HG03045 (cell line): ENCODE measurements around the gene LEAP2.
A peak's percentile ranks its signal among the peaks of the same experiment; 100 is the strongest.
"Not testable (repeated sequence)": the region's sequence is repeated elsewhere in the genome, so short reads cannot be mapped to it uniquely, and the experiment has no call there.

ENCODE experiments used
- ATAC-seq: cut with Tn5 transposase; IDR thresholded peaks from one replicate; pipeline ENCODE4 v1.9.1; 2021; ENCODE audit warnings: mild to moderate bottlenecking, moderate library complexity; ENCODE audit not compliant: unreplicated experiment

LEAP2 gene

DNA sequence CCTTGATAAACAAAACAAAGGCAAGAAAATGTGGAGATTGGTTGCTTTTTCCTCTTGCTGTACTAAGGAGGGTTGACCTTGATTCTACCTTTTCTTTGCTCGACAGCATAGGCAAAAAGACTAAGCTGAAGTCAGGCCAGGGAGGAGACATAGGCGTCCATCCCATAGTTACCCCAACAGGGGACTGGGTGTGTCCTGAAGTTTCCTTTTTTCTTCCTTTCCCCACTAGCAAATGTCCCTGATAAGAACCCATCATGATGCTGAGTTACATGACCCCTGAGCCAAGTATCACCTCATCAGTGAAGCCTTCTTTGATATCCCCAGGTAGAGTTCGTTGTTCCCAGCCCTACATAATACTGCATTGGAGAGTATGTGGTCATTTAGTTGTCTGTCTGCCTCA, 33.2 kb upstream of the LEAP2 start:
- ATAC-seq, result no peak

DNA sequence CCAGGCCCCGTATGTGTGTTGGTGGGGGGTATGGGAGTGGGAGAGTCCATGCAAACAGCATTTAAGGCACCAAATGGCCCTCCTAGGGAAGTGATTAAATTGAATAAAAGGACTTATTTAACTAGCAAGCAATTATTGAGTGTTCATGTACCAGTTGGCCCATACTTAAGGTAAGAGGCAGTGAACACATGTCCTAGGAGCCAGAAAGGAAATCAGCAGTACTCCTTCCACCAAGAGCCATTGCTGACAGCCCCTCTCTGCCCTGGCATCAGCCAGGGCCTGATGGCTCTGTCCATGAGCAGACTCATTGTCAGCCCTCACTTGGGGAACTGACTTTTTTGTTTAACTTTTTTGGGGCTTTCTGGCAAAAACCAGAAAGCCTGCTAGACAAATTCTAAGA, 32.6 kb upstream of the LEAP2 start:
- ATAC-seq, result no peak

DNA sequence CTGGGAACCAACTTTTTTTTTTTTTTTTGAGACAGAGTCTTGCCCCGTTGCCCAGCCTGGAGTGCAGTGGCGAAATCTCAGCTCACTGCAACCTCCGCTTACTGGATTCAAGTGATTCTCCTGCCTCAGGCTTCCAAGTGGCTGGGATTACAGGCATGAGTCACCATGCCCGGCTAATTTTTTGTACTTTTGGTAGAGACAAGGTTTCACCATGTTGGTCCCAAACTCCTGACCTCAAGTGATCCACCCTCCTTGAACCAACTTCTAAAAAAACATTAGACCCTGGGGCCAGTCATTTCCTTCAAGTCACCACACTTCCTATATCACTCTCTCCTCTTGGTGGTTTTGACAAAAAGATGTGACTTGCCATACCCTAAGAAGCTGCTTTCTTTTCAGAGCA, 32.2 kb upstream of the LEAP2 start:
- no peak for ATAC-seq

DNA sequence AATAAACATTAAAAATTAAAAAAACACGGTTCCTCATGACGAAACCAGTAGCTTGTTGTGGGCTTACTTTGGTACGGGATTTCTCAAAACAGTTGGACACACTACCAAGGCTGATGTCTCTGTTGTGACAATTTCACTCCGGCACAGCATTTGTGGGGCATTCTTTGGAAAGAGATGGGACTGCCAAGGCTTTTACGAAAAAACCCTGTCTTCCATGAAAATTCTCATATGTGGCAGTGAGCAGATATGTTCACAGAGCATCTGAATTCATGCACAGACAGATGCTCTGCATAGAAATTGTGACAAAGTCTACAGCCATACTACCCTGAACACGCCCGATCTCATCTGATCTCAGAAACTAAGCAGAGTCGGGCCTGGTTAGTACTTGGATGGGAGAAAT, 25.2 kb upstream of the LEAP2 start:
- ATAC-seq, result no peak

DNA sequence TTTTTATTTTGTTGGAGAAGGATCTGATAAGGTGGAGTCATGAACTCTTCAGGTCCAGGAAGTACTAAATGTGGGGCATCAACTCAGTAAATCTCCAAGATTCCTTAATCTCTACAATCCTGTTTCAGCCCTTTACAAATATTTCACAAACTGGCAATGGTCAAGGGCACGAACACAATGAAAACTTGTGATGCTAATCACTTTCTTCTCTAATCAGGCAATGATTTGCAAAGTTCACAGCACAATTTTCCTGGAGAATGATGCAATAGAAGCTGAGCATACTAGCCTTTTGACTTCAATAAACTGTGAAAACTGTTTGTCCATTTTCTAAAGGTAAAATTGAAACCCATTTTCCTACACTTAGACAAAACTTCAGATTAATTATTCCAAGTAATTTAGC, 24.1 kb upstream of the LEAP2 start:
- no peak for ATAC-seq

DNA sequence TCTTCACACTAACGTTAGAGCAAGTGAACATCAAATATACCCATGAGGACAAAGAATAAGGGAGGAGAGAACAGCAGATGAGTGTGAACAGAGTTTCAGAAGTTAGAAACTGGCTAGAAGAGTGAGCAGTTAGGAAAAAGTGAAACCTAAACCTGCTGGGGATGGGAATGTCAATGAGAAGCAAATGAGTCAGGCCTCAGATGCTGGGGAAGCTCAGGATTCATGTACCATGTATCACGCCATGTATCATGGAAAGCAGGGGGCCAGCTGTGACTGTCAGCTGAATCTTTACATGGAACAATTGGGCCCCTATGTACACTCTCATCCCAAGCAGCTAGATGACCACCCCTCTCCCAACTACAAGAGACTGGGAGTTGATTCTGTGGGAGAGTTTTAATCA, 23.4 kb upstream of the LEAP2 start:
- ATAC-seq, result no peak

DNA sequence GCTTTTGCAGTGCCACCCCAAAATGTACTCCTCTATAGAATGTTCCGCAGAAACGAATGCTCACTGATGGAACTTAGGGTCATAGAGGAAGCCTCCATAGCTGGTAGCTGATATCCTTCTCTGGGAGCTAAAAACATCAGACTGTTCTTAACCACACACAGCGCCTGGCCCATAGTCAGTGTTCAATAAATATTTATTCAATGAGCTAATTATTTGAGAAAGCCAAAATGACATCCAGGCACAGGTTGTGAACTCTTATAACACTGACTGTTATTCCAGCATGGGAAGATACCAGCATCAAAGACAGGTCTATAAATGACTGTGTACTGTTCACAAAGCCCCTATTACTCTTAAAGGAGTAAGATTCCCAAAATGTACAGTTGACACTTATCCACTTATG, 20.1 kb upstream of the LEAP2 start:
- no peak for ATAC-seq

DNA sequence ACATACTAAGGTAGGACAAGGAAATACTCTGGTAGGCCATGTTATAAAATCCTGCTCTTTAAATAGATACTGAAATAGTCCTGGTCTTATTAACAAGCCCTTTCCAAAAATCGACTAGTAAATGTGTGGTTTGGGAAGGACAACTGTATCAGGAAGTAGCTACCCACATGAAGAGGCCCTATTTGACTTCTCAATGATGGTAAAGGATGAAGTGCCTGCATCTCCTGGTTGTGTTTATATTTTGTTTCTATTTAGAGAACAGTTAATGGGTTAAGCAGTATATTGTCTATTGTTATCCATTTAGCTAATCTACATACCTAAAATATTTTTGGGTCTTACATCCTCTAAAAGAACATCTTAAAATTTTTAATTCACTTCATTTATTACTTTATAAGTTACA, 19.7 kb upstream of the LEAP2 start:
- no peak for ATAC-seq

DNA sequence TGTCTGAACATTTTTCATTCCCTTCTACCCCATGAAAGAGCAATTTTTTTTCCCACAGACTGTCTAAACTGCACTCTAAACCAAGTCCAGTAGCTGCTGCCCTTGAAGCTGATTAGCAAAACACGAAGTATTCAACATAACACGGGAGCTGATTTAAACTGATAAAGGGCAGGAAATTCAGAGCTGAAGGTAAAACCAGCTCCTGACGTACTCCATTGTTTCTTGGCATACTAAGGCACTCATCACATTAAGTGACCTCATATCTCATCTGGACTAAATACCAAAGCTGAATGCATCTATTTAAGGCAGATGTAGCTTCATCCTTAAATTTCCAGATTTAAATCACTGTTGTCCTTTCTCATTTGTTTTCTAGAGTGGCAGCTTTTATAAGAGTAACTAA, 19.2 kb upstream of the LEAP2 start:
- ATAC-seq, result no peak

DNA sequence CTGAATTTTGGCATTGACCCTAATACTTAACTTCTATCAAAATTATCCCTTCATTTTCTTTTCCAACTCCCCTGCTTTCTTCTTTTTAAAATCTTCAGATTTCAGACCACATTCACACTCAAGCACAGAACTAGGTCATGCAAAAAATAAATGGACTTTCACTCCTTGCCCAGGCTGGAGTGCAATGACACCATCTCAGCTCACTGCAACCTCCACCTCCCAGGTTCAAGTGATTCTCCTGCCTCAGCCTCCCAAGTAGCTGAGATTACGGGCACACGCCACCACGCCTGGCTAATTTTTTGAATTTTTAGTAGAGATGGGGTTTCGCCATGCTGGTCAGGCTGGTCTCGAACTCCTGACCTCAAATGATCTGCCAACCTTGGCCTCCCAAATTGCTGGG, 18.5 kb upstream of the LEAP2 start:
- not testable (repeated sequence) for ATAC-seq

DNA sequence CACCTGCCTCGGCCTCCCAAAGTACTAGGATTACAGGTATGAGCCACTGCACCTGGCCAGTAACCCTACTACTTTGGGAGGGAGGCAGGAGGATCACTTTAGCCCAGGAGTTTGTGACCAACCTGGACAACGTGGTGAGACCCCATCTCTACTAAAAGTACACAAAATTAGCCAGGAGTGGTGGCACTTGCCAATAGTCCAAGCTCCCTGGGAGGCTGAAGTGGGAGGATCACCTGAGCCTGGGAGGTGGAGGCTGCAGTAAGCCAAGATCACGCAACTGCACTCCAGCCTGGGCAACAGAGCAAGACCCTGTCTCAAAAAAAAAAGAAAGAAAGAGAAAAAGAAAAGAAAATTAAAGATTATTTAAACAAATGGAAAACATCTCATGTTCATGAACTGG, 17.5 kb upstream of the LEAP2 start:
- no peak for ATAC-seq

DNA sequence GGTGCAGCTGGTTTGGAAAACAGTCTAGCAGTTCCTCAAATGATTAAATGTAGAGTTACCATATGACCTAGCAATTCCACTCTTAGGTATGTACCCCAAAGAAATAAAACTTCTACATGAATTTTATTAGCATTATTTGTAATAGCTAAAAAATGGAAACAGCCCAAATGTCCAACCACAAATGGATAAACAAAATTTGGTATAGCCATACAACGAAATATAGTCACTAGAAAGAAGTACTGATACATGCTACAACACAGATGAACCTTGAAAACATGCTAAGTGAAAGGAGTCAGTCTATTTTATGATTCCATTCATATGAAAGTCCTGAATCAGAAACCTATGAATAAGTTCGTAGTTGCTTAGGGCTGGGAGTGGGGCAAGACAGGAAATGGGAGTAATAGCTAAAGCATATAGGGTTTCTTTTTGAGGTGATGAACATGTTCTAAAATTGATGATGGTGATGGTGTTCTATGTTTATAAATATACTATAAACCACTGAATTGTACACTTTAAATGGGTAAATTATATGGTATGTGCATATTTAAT, 13.5 kb upstream of the LEAP2 start:
- no peak for ATAC-seq

DNA sequence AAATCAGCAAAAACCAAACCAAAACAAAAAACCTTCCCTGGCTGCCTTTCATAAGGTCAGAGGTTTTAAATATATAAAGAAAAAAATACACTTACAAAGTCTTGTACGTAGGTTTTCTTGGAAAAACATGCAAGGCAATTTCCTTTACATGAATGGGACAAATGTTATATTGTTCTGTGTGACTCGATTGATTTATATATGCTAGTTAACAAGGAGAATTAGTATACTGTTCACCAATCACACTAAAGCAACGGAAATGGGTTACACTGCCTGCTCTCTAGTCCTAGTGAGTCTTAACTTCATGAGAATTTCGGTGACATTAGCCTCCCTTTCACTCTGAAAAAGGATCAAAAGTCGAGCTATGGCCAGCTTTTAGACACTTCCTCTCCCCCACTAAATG, 12.7 kb upstream of the LEAP2 start:
- no peak for ATAC-seq

DNA sequence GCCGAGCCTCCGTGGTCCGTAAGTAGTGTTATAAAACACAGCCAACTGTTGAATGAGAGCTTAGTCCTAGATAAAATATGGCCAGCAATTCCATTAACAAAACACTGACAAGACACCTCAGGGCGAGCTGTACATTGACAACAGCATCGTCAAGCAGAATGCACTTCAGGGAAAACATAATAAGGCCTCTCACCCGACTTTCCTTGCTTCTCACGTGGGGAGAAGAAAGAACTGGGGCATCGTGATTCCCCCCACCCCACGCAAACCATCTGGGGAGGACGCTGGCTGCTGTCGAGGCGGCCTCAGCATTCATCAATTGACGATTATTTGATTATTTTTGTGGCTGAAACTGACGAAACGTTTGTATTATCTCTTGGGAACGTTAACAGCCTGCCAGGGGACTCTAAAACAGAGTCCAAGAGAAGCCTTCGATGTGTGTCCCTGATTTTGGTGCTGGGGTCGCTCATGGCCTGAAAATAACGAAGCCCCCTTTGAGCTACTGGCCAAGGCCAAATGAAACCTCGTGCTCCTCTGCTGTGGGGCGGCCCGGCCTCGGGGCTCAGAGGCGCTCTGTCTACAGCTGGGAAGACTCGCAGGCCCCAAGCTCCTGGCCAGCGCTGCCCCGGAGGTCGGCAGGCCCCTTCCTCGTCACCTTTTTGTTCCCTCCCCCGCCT, 7.7 kb upstream of the LEAP2 start:
- peak; percentile 30 for ATAC-seq

DNA sequence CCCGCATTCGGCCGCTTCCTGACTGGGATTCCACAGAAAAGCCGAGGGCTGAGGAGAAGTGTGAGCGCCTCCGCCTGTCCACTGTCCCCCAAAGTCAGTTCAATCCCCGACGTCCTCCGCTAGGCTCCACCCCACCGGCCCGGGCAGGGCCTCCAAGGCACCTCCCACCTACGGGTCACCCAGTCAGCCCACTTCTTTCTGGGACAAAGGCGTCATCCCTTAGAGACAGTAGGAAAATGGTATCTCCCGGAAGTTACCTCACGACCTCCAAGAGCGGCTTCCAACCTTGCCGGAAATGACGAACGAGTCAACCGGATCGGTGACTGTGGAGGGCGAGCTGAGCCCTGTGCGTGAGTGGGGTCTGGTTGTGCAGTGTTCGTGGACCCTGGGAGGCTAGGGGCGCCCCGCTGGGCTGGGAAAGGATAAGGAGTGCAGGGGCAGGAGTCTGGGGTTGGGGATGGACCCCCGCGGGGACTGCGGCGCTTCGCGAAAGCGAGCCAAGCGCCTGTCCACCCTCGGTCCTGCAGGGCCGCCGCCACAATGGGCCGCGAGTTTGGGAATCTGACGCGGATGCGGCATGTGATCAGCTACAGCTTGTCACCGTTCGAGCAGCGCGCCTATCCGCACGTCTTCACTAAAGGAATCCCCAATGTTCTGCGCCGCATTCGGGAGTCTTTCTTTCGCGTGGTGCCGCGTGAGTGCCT, 7.0 kb upstream of the LEAP2 start, which contains the start of the genes GDF9 and UQCRQ:
Gene GDF9, minus strand, starts transcription at position 128 of the 704 bp plus-strand sequence. CDS start 1,936 bp downstream, outside the sequence.
Gene UQCRQ, plus strand, starts transcription at position 301 of the 704 bp plus-strand sequence. Its CDS starts 240 bp downstream, at position 541.
- peak; percentile 98 for ATAC-seq

DNA sequence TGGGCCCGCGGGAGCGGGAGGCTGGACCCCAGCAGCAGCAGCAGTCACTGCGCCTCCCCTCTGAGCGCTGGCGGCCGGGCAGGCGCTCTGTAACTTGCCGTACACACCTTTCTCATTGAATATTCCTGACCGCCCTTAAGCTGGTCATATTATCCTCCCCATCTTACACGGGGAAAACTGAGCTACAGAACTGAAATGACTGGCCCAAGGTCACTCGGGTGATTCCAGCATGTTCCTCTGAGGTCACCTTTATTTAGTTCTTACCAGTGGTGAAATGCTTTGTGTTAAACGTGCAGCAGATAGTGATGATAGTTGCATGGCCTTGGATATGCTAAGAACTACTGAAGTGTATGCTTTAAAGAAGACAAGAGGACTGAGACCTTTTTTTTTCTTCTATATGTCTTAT, 6.4 kb upstream of the LEAP2 start:
- ATAC-seq, result peak; percentile 3

DNA sequence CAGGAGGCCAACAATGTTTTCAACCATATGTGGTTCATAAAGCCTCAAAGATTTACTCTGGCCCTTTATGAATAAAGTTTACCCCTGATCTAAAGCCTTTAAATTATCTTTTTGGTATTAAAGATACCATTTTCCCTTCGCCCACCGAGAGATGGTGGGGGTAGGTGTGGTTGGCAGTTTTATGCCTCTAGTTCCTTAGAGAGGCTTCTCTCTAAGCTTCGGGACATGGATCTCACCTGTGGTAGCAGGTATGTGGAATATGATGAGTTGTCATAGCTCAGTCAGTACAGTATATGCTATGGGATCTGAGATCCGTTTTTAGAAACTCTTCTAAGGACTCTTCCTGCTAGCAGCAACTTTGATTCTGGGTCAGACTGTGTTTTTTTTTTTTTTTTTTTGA, 4.7 kb upstream of the LEAP2 start:
- no peak for ATAC-seq

DNA sequence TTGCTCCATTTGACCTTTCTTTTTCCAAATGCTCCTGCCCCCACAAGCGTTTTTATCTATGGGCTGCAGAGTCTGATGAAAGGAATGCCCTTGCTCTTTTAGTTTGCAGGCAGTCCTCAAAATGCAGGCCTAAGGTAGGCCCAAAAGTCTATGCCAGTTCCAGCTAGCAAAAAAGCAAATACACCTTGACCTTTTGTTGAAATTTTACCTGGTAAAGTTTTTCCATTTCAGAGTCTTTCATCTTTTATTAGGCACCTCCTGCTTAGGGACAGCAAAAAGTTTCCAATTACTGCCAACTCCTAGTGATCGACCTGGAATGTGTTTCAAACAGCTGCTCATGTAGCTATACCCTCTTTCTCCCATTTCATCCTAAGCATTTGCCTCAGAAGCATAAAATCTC, 2.7 kb upstream of the LEAP2 start:
- ATAC-seq, result no peak

DNA sequence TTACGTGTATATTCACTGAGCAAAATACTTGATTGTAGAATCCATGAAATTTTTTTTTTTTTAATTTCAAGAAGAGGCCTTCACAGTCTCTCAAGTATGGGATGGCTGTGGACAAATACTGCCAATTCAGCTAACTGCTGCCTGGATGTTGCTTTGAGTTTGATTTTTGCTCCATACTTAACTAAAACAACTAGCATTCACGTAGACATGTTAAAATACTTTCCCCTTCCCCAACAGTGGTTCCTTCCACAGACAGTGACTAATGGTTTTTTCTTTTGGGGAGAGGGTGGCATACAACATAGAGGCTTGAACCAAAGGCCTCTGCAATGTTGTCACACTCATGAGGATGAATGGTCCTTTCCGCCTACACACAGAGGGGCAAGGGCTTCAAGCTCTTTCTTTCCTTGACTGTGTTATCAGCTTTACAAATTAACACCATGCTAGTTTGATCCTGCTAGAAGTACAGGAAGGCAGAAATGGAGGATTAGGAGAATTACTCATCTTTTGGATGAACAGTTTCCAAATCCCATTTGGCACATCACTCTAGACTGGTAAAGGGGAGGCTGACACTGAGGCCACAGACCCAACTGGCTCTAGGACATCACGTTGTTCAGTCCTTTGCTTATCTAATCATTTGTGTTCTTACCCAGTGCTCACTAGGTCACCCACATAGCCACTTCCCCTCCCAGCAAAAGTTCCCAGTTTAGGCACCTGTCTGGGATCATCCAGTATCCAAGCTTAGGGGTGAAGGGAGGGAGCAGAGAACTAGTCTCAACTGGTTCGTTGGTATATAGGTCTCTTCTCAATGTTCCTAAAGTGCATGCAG, 1.8 kb upstream of the LEAP2 start:
- ATAC-seq, result no peak

DNA sequence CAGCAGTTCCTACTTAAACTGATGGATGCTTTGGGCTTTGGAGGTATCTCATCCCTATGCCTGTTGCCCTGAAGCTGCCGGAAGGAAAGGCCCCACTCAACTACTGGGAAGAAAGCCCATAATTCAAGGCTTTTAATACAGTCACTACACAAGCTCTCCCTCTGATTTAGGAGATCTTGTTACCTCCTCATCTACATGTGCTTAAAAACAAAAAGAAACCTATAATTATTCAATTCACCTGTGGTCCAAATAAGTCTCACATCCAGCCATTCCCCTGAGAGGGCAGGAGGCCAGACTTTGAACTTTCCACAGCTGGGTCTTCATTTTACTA, 715 bp upstream of the LEAP2 start:
- no peak for ATAC-seq

DNA sequence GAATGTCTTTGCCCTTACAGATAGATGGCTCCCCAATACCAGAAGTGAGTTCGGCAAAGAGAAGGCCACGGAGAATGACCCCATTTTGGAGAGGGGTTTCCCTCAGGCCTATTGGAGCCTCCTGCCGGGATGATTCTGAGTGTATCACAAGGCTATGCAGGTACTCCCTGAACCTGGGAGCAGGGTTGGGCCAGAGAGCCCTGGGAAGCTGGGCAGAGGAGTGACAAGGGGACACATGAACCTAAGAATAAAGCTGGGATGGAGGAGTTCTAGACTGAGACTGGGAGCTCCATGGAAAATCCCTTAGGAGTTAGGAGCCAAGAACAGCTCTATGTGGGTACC, 433 bp downstream of the LEAP2 start:
- ATAC-seq, result no peak
